IMR-90 (cell line): ENCODE measurements around the gene NAT10.
"Not testable (repeated sequence)": the region's sequence is repeated elsewhere in the genome, so short reads cannot be mapped to it uniquely, and the experiment has no call there.

Experiments used
- CTCF ChIP-seq: conservative IDR thresholded peaks from 2 replicates; pipeline ENCODE4 v1.5.1; 2012; ENCODE audit warnings: mild to moderate bottlenecking, low read depth, low read length, improper control_type of control experiment
- MAZ ChIP-seq: IDR thresholded peaks from 2 replicates; pipeline ENCODE4 v1.6.1; 2012; ENCODE audit warnings: low read depth, mild to moderate bottlenecking, low read length, improper control_type of control experiment, moderate library complexity, borderline replicate concordance
- MXI1 ChIP-seq: IDR thresholded peaks from 2 replicates; pipeline ENCODE4 v1.6.1; 2012; ENCODE audit warnings: low read depth, mild to moderate bottlenecking, low read length, moderate library complexity, borderline replicate concordance
- POLR2A ChIP-seq: IDR thresholded peaks from 2 replicates; pipeline ENCODE4 v1.6.1; 2012; ENCODE audit warnings: mild to moderate bottlenecking, low read depth, low read length
- RCOR1 ChIP-seq: IDR thresholded peaks from 2 replicates; pipeline ENCODE4 v1.6.1; 2012; ENCODE audit warnings: mild to moderate bottlenecking, low read length, improper control_type of control experiment; ENCODE audit not compliant: insufficient replicate concordance
- USF2 ChIP-seq: fragments of 150-350 bp; IDR thresholded peaks from 2 replicates; pipeline ENCODE4 v1.6.1; 2017; ENCODE audit warnings: mild to moderate bottlenecking, antibody characterized with exemption, low read length, low read depth

- not testable (repeated sequence) for TF ChIP-seq RCOR1, CTCF, POLR2A, MXI1, USF2, MAZ
These were observed 10.5 kb upstream of the NAT10 start for GRCh38 chr11:34094900-34095299.
